Hepatocyte (in vitro differentiated cells): ENCODE results near the gene C1orf50.

Source experiments
- EZH2phosphoT487 ChIP-seq: fragments of 200-600 bp; sonication (generic); IDR thresholded peaks from one replicate; pipeline ENCODE4 v1.6.1; 2018; ENCODE audit warnings: antibody characterized with exemption, mild to moderate bottlenecking, low read depth, moderate library complexity; ENCODE audit not compliant: unreplicated experiment, severe bottlenecking
- TF ChIP-seq, protein P1 (sequence below): fragments of 200-600 bp; sonication (generic); IDR thresholded peaks from 2 replicates; pipeline ENCODE4 v1.5.1; 2016; ENCODE audit warnings: antibody characterized with exemption, mild to moderate bottlenecking; ENCODE audit not compliant: poor library complexity

DNA sequence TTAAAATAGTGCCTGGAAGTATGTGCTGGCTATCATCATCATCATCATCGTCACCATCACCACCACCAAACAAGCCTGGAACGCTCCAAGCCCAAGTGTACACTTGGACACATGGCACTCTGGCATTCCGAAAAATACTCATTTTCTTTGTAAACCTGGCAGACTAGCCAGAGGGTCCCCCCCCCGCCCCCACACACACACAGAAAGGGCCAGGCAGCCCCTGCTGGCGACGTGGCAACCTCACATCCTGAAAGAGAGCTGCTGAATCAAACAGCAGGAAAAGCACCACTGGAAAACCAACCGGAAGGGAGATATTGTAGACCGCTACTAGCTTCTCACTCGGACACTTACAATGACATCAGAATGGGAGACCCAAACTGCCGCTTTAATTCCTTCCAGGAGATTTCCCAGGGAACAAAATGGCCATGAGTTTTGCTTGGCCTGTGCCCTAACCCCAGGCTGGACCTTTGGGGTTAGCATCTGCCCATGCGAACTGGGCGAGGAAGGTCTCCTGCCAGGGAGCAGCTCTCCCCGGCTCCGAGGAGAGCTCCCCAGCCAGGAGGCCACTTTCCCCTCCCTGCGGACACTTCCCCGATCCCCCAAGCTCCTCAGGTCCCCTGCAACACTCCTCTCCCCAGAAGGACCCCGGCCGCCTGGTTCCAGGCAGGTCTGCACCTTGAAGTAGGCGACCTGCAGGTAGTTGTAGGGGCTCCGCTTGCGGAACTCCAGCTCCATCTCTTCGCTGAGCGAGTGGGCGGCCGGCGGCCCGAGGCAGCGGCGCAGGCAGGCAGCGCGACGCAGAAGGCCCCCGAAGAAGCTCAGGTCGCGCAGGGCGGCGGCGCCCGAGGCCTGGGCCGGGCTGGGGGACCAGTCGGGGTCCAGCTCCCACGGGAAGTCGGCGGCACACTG, 963 bp upstream of the C1orf50 start:
- TF ChIP-seq, protein P1, sequence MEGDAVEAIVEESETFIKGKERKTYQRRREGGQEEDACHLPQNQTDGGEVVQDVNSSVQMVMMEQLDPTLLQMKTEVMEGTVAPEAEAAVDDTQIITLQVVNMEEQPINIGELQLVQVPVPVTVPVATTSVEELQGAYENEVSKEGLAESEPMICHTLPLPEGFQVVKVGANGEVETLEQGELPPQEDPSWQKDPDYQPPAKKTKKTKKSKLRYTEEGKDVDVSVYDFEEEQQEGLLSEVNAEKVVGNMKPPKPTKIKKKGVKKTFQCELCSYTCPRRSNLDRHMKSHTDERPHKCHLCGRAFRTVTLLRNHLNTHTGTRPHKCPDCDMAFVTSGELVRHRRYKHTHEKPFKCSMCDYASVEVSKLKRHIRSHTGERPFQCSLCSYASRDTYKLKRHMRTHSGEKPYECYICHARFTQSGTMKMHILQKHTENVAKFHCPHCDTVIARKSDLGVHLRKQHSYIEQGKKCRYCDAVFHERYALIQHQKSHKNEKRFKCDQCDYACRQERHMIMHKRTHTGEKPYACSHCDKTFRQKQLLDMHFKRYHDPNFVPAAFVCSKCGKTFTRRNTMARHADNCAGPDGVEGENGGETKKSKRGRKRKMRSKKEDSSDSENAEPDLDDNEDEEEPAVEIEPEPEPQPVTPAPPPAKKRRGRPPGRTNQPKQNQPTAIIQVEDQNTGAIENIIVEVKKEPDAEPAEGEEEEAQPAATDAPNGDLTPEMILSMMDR = peak; percentile 55
- no peak for TF ChIP-seq EZH2phosphoT487
